Thyroid gland (tissue), 4 donors: ENCODE results near the gene PDXP. TPM values are rescaled to one million over a fixed set of nuclear protein-coding genes. Genes with fewer than 3 reads are reported as not detected.

ENCODE experiments used
- DNase-seq, 2 donors: peaks; one replicate each; pipeline ENCODE4 v3.0.0-alpha.2; 2019
- H3K27ac ChIP-seq, 3 donors: fragments of 200-600 bp; sonication (generic); 1 replicate in 2 of 3; 2 replicates in 1 of 3; pipeline ENCODE4 v1.5.1; 2016 to 2019; ENCODE audit warnings: mild to moderate bottlenecking in 1 of 3, moderate library complexity in 1 of 3
- H3K27me3 ChIP-seq: fragments of 200-600 bp; sonication (generic); one replicate; pipeline ENCODE4 v1.5.1; 2019
- H3K36me3 ChIP-seq, 2 donors: fragments of 200-600 bp; sonication (generic); one replicate each; pipeline ENCODE4 v1.5.1; 2016 to 2019
- H3K4me1 ChIP-seq, 2 donors: fragments of 200-600 bp; sonication (generic); one replicate each; pipeline ENCODE4 v1.5.1; 2017 to 2019
- H3K4me3 ChIP-seq, 3 donors: fragments of 200-600 bp; sonication (generic); replicated peaks in 1 of 3; 1 replicate in 2 of 3; 2 replicates in 1 of 3; pipeline ENCODE4 v1.5.1; 2016; ENCODE audit warnings: mild to moderate bottlenecking in 1 of 3
- H3K9me3 ChIP-seq: fragments of 200-600 bp; sonication (generic); one replicate; pipeline ENCODE4 v1.5.1; 2017
- CTCF ChIP-seq, 6 experiments: fragments of 200-600 bp in 3 of 6; fragments of 450-650 bp in 3 of 6; sonication (generic) in 3 of 6; IDR thresholded peaks; one replicate each; pipeline ENCODE4 v1.5.1; 2016 to 2019; ENCODE audit warnings: antibody characterized with exemption in 6 of 6, mild to moderate bottlenecking in 2 of 6, inconsistent platforms in 1 of 6, moderate library complexity in 1 of 6
- POLR2A ChIP-seq, 2 donors: fragments of 450-650 bp; IDR thresholded peaks; one replicate each; pipeline ENCODE4 v1.6.1; 2017; ENCODE audit warnings: antibody characterized with exemption in 2 of 2, mild to moderate bottlenecking in 2 of 2, moderate library complexity in 1 of 2
- WGBS, 2 donors: methylation state at CpG; one replicate each; pipeline ENCODE4 v1.1.5; 2017; 5-methylcytosine and 5-hydroxymethylcytosine counted together
- intact Hi-C: fragments of 100-400 bp; cut with DNase I; formaldehyde crosslinking; loops from one replicate; pipeline ENCODE4 v1.15.1; 2023
- total RNA-seq, 4 donors: library from RNA; depleted of rRNA; stranded (reverse); fragments of >200 nt; gene quantifications; one replicate each; pipeline ENCODE4 v1.2.3, GENCODE V29; 2016

The PDXP gene
- total RNA-seq, 4 donors from 2014 or later, result 4.2 to 15.8 (median 12.3) TPM

DNA sequence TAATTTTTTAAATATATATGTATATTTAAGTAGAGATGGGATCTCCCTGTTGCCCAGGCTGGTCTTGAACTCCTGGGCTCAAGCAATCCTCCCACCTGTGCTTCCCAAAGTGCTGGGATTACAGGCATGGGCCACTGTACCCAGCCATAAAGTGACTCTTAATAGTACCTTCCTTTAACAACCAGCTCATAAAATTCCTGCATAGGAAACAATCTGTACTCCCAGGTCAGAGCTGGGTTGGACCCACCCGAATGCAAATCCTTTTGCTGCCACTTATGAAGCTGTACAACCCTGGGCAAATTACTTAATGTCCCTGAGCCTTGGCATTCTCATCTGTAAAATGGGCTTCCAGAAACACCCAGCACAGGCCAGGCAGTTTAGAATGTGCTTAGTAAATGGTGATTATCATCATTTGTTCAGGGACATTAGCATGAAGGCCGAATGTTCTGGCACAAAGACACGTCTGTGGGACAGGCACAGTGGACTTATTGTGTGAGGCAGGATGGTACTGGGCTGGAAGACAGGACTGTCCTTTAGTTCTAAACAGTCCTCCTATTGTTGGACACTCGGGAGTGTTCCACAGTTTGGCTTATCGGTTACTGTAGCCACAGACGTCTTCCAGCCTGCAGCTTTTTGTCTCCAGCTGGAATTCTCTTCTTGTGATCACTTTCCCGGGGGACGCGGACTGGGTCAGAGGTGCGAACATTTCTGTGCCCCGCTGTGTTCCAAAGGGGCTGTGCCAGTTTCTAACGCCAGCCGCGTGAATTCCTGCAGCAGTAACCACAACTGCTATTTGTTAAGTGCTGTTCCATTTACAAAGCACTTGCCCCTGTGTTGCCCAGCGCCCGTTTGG lies 6.0 kb downstream of the PDXP start:
- no peak for TF ChIP-seq CTCF (IDR thresholded peaks at IDR 0.05)
- no peak for TF ChIP-seq POLR2A (IDR thresholded peaks at IDR 0.05)
- Histone ChIP-seq H3K4me3 (no peak overlapping the region), H3K27ac (no peak overlapping the region), H3K27me3 (no peaks in the 10 kb centered on the region), H3K4me1 (peaks cover 12 to 26% of the 10 kb centered on the region in 2 donors), H3K36me3 (no peaks in the 10 kb centered on the region), H3K9me3 (no peaks in the 10 kb centered on the region)
- WGBS, 2 donors, result 86 to 87% methylated on average over 16 of the region's 16 CpGs
- DNase-seq, result no peak
- intact Hi-C loops, result no loop called here

DNA sequence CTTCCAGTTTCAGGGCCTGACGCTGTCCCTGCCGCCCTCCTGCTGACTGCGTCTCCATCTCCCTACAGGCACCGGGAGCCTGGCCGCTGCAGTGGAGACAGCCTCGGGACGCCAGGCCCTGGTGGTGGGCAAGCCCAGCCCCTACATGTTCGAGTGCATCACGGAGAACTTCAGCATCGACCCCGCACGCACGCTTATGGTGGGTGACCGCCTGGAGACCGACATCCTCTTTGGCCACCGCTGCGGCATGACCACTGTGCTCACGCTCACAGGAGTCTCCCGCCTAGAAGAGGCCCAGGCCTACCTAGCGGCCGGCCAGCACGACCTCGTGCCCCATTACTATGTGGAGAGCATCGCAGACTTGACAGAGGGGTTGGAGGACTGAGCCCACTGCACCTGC lies 7.0 kb downstream of the PDXP start:
- peaks cover 4 to 16% of the 10 kb centered on the region in 2 donors for H3K4me1 ChIP-seq
- H3K36me3 ChIP-seq, result no peaks in the 10 kb centered on the region
- H3K27ac ChIP-seq, result no peak overlapping the region

GRCh38 chr22:37669586-37669985 lies 11.1 kb downstream of the PDXP start:
- no peak for DNase-seq
- WGBS, 2 donors, result 92 to 94% methylated on average over 6 of the region's 6 CpGs
- Histone ChIP-seq H3K27ac (no peak overlapping the region), H3K9me3 (no peaks in the 10 kb centered on the region), H3K4me1 (peaks cover 5 to 13% of the 10 kb centered on the region in 2 donors), H3K27me3 (no peaks in the 10 kb centered on the region), H3K36me3 (no peaks in the 10 kb centered on the region), H3K4me3 (no peak overlapping the region)
- TF ChIP-seq CTCF (IDR thresholded peaks at IDR 0.05), result no peak
- TF ChIP-seq POLR2A (IDR thresholded peaks at IDR 0.05), result no peak
- intact Hi-C loops, result no loop called here

More for the DNA sequence above, 7.0 kb downstream of the PDXP start:
- no peaks in the 10 kb centered on the region for H3K27me3 ChIP-seq
- TF ChIP-seq POLR2A (IDR thresholded peaks at IDR 0.05) (no peak), CTCF (IDR thresholded peaks at IDR 0.05) (no peak)
- DNase-seq, result no peak
- H3K9me3 ChIP-seq, result no peaks in the 10 kb centered on the region
- 91 to 96% methylated on average over 22 to 24 of the region's 24 CpGs for WGBS, 2 donors
- H3K4me3 ChIP-seq, result no peak overlapping the region
- intact Hi-C loops, result no loop called here

GRCh38 chr22:37672206-37672919 lies 13.8 kb downstream of the PDXP start:
- Histone ChIP-seq H3K9me3 (no peaks in the 10 kb centered on the region), H3K4me1 (peaks cover 22 to 41% of the 10 kb centered on the region in 2 donors), H3K36me3 (no peaks in the 10 kb centered on the region), H3K27me3 (no peaks in the 10 kb centered on the region), H3K4me3 (no peak overlapping the region), H3K27ac (no peak overlapping the region)
- WGBS, 2 donors, result 70 to 78% methylated on average over 15 of the region's 15 CpGs
- intact Hi-C loops, result loop anchor here (10.0 kb wide), 1 partner anchor 122 kb away; no protein-coding TSS in a partner anchor
- TF ChIP-seq CTCF (IDR thresholded peaks at IDR 0.05) (no peak), POLR2A (IDR thresholded peaks at IDR 0.05) (no peak)
- DNase-seq, result no peak
